RWPE2 (cell line): ENCODE results near the gene PUM2.

Experiments used
- ATAC-seq: fragments of 200-7000 bp; cut with Tn5 transposase; 3 replicates; pipeline ENCODE4 v1.9.1; 2021; ENCODE audit warnings: low read depth
- DNase-seq: peaks from one replicate; pipeline ENCODE4 v3.0.0-alpha.2; 2020; ENCODE audit warnings: low spot score
- H3K27ac ChIP-seq: fragments of 450-650 bp; 2 replicates; pipeline ENCODE4 v1.5.1; 2017; ENCODE audit warnings: mild to moderate bottlenecking; ENCODE audit not compliant: poor library complexity, severe bottlenecking
- H3K27me3 ChIP-seq: fragments of 250-450 bp; sonication (Bioruptor Pico); 2 replicates; pipeline ENCODE4 v1.5.1; 2021; ENCODE audit warnings: mild to moderate bottlenecking, moderate library complexity; ENCODE audit not compliant: insufficient read depth, poor library complexity, severe bottlenecking
- H3K36me3 ChIP-seq: fragments of 250-450 bp; sonication (Bioruptor Pico); 2 replicates; pipeline ENCODE4 v1.5.1; 2020; ENCODE audit warnings: low read depth, mild to moderate bottlenecking, moderate library complexity
- H3K4me1 ChIP-seq: fragments of 250-450 bp; sonication (Bioruptor Pico); 2 replicates; pipeline ENCODE4 v1.5.1; 2021; ENCODE audit warnings: mild to moderate bottlenecking, moderate library complexity; ENCODE audit not compliant: insufficient read depth, poor library complexity, severe bottlenecking
- H3K4me3 ChIP-seq: fragments of 250-450 bp; sonication (Bioruptor Pico); 2 replicates; pipeline ENCODE4 v1.5.1; 2021; ENCODE audit warnings: mild to moderate bottlenecking, moderate library complexity; ENCODE audit not compliant: severe bottlenecking
- H3K9me3 ChIP-seq: fragments of 250-450 bp; sonication (Bioruptor Pico); 2 replicates; pipeline ENCODE4 v1.5.1; 2021; ENCODE audit warnings: mild to moderate bottlenecking, moderate library complexity; ENCODE audit not compliant: severe bottlenecking
- CTCF ChIP-seq: fragments of 450-650 bp; IDR thresholded peaks from one replicate; pipeline ENCODE4 v1.5.1; 2017; ENCODE audit warnings: mild to moderate bottlenecking, moderate library complexity; ENCODE audit not compliant: poor library complexity, severe bottlenecking

PUM2 gene

GRCh38 chr2:20217041-20217970, 133.3 kb downstream of the PUM2 start:
- DNase-seq: peak; percentile 98
- no peak overlapping the region for H3K4me3 ChIP-seq
- H3K27me3 ChIP-seq: no peaks in the 10 kb centered on the region
- H3K4me1 ChIP-seq: peaks cover 96% of the 10 kb centered on the region
- H3K9me3 ChIP-seq: no peaks in the 10 kb centered on the region
- peak; percentile 13 for TF ChIP-seq CTCF
- H3K27ac ChIP-seq: peak overlapping the region; percentile 97
- peak; percentile 73 for ATAC-seq
- H3K36me3 ChIP-seq: peaks cover 73% of the 10 kb centered on the region

GRCh38 chr2:20216130-20217025, 134.3 kb downstream of the PUM2 start:
- peak overlapping the region; percentile 97 for H3K27ac ChIP-seq
- H3K9me3 ChIP-seq: no peaks in the 10 kb centered on the region
- no peak overlapping the region for H3K4me3 ChIP-seq
- no peaks in the 10 kb centered on the region for H3K27me3 ChIP-seq
- no peak for ATAC-seq
- peaks cover 96% of the 10 kb centered on the region for H3K4me1 ChIP-seq
- no peak for TF ChIP-seq CTCF
- DNase-seq: no peak
- H3K36me3 ChIP-seq: peaks cover 73% of the 10 kb centered on the region

GRCh38 chr2:20215183-20216040, 135.2 kb downstream of the PUM2 start:
- ATAC-seq (no peak), DNase-seq (no peak)
- Histone ChIP-seq H3K4me3 (no peak overlapping the region), H3K4me1 (peaks cover 95% of the 10 kb centered on the region), H3K36me3 (peaks cover 73% of the 10 kb centered on the region), H3K27ac (peak overlapping the region; percentile 97), H3K27me3 (no peaks in the 10 kb centered on the region), H3K9me3 (no peaks in the 10 kb centered on the region)
- no peak for TF ChIP-seq CTCF

- Histone ChIP-seq H3K4me1 (peaks cover 96% of the 10 kb centered on the region), H3K27ac (peak overlapping the region; percentile 97)
Measured at GRCh38 chr2:20214566-20215182, 136.0 kb downstream of the PUM2 start.

More at GRCh38 chr2:20214566-20215182, 136.0 kb downstream of the PUM2 start:
- no peak for TF ChIP-seq CTCF
- Histone ChIP-seq H3K9me3 (no peaks in the 10 kb centered on the region), H3K4me3 (no peak overlapping the region), H3K36me3 (peaks cover 74% of the 10 kb centered on the region), H3K27me3 (no peaks in the 10 kb centered on the region)
- DNase-seq (no peak), ATAC-seq (no peak)
